Osteoblast (primary cell): ENCODE data around the gene AATK. TPM values are rescaled to one million over a fixed set of nuclear protein-coding genes. Genes with fewer than 3 reads are reported as not detected.

Source experiments
- DNase-seq: peaks from one replicate; pipeline ENCODE4 v3.0.0; 2011; ENCODE audit warnings: low spot score, mixed read lengths; ENCODE audit not compliant: insufficient read length; ENCODE audit errors: missing footprints
- H2AFZ ChIP-seq: 2 replicates; pipeline ENCODE4 v1.6.0; 2011; ENCODE audit warnings: mild to moderate bottlenecking, low read length
- H3K27ac ChIP-seq: 2 replicates; pipeline ENCODE4 v1.5.1; 2011; ENCODE audit warnings: mild to moderate bottlenecking, low read depth, low read length, moderate library complexity
- H3K27me3 ChIP-seq: 2 replicates; pipeline ENCODE4 v1.6.0; 2012; ENCODE audit warnings: mild to moderate bottlenecking, control low read depth, inconsistent platforms, low read length, moderate library complexity; ENCODE audit not compliant: insufficient read depth
- H3K36me3 ChIP-seq: 2 replicates; pipeline ENCODE4 v1.5.1; 2011; ENCODE audit warnings: mild to moderate bottlenecking, low read length, control low read depth, moderate library complexity; ENCODE audit not compliant: insufficient read depth
- H3K4me1 ChIP-seq: 2 replicates; pipeline ENCODE4 v1.5.1; 2011; ENCODE audit warnings: mild to moderate bottlenecking, low read length, control low read depth, moderate library complexity; ENCODE audit not compliant: insufficient read depth
- H3K4me2 ChIP-seq: 2 replicates; pipeline ENCODE4 v1.6.0; 2011; ENCODE audit warnings: mild to moderate bottlenecking, low read length; ENCODE audit not compliant: insufficient read depth
- H3K4me3 ChIP-seq: fragments of 200-600 bp; sonication (generic); 3 replicates; pipeline ENCODE4 v1.5.1; 2012; ENCODE audit warnings: mild to moderate bottlenecking, low read length, inconsistent platforms; ENCODE audit not compliant: insufficient read depth
- H3K79me2 ChIP-seq: 2 replicates; pipeline ENCODE4 v1.6.0; 2012; ENCODE audit warnings: mild to moderate bottlenecking, low read length, control low read depth, inconsistent platforms; ENCODE audit not compliant: insufficient read depth
- H3K9me3 ChIP-seq: 2 replicates; pipeline ENCODE4 v1.5.1; 2011; ENCODE audit warnings: low read depth, low read length, control low read depth
- H4K20me1 ChIP-seq: 2 replicates; pipeline ENCODE4 v1.6.0; 2012; ENCODE audit warnings: mild to moderate bottlenecking, low read length, control low read depth; ENCODE audit not compliant: insufficient read depth
- total RNA-seq: library from RNA; depleted of rRNA; stranded (reverse); fragments of >200 nt; gene quantifications from 2 replicates; pipeline ENCODE4 v1.2.3, GENCODE V29; 2012
- TF ChIP-seq, protein P1 (sequence below): IDR thresholded peaks from 2 replicates; pipeline ENCODE4 v1.5.1; 2011; ENCODE audit warnings: mild to moderate bottlenecking, low read depth, low read length, moderate library complexity; ENCODE audit errors: extremely low read depth

AATK gene
- total RNA-seq, 1 donor = under 0.01 TPM

DNA sequence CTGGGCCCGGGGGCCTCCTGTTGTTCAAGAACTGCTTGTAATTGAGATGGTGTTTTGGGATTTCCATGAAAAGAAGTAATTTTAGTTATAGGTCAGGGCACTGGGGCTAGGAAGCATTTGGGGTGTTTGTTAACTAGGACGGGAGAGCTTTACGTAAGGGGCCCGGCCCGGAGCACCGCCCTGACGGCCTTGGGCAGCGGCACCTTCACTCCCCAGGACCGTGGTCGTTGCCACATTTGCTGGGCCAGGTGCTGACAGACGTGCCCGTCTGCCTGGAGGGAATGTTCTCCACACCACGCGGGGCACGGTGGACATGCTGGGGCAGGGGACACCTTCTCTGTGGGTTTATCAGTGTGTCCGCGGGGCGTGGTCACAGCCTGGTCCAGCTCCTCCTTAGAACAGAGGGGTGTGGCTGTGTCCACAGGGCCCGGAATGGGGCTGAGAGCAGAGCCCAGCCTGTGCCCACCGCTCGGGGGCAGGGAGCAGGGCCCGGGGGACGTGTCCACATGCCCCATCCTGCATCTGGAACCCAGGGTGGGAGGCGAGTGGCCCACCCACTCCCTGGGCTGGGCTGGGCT is 73.4 kb downstream of the AATK start:
- Histone ChIP-seq H3K9me3 (no peaks in the 10 kb centered on the region), H3K27ac (no peak overlapping the region), H3K79me2 (no peaks in the 10 kb centered on the region), H3K4me3 (no peak overlapping the region), H2AFZ (no peak overlapping the region), H3K4me1 (peaks cover 32% of the 10 kb centered on the region), H3K27me3 (no peaks in the 10 kb centered on the region), H3K36me3 (no peaks in the 10 kb centered on the region), H4K20me1 (no peaks in the 10 kb centered on the region), H3K4me2 (no peak overlapping the region)
- TF ChIP-seq, protein P1, sequence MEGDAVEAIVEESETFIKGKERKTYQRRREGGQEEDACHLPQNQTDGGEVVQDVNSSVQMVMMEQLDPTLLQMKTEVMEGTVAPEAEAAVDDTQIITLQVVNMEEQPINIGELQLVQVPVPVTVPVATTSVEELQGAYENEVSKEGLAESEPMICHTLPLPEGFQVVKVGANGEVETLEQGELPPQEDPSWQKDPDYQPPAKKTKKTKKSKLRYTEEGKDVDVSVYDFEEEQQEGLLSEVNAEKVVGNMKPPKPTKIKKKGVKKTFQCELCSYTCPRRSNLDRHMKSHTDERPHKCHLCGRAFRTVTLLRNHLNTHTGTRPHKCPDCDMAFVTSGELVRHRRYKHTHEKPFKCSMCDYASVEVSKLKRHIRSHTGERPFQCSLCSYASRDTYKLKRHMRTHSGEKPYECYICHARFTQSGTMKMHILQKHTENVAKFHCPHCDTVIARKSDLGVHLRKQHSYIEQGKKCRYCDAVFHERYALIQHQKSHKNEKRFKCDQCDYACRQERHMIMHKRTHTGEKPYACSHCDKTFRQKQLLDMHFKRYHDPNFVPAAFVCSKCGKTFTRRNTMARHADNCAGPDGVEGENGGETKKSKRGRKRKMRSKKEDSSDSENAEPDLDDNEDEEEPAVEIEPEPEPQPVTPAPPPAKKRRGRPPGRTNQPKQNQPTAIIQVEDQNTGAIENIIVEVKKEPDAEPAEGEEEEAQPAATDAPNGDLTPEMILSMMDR = no peak
- no peak for DNase-seq

DNA sequence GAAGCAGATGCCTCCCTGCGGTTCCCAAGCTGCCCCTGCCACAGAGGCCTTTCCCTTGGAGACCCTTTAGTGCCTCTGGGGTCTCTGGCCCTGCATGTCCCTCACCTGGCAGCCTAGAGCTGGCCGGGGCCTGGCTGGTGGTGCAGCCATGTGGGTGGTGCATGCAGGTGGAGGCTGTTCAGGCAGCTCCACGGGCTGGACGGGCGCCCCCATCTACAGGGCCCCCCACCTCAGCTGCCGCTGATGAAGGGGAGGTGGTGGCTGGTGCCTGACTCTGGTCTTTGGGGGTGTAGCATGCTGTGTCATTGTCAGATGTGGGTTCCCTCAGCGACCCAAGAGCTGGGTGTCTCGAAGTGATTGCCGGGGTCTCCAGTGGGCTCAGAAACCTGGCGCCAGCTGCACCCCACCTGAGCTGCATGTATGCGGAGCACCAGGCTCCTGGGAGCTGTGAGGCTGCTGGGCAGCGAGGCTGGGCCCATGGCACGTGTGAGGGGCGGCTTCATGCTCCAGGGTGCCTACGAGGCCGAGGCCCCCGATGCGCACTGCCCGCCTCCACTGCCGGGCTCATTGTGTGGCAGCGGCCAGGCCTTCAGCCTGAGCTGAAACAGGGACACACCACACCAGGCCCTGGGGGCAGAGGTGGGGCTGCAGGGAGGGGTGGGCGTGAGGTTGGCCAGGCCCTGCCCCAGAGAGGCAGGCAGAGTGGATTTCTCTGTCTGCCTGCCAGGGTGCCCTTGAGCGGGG is 74.1 kb downstream of the AATK start:
- Histone ChIP-seq H3K9me3 (no peaks in the 10 kb centered on the region), H3K27ac (no peak overlapping the region), H3K79me2 (no peaks in the 10 kb centered on the region), H3K4me2 (no peak overlapping the region), H3K4me3 (no peak overlapping the region), H3K4me1 (peaks cover 26% of the 10 kb centered on the region), H2AFZ (no peak overlapping the region), H3K36me3 (peaks cover 2% of the 10 kb centered on the region), H4K20me1 (no peaks in the 10 kb centered on the region), H3K27me3 (no peaks in the 10 kb centered on the region)
- no peak for DNase-seq
- TF ChIP-seq, protein P1 = no peak

DNA sequence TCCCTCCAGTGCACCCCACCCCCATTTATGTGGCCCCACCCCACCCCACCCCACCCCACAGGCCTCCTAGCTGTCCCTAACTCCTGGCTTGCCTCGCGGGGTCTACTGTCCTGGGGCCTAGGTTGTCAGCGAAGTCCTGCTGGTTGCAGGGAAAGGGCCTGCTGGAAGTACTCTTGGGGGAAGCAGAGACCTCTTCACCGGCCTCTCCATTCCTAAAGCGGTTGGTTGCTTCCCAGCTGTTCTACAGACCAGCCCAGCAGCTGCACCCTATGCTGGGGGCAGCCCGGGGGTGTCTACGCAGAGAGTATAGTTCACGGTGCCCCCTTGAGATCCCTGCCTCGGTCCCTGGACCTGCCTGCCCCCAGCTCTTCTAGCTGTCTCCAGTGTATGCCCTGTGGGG is 74.9 kb downstream of the AATK start:
- Histone ChIP-seq H4K20me1 (no peaks in the 10 kb centered on the region), H3K4me3 (no peak overlapping the region), H3K4me1 (peaks cover 20% of the 10 kb centered on the region), H3K27me3 (no peaks in the 10 kb centered on the region), H3K4me2 (no peak overlapping the region), H3K9me3 (no peaks in the 10 kb centered on the region), H3K36me3 (peaks cover 2% of the 10 kb centered on the region), H3K27ac (no peak overlapping the region), H2AFZ (no peak overlapping the region), H3K79me2 (no peaks in the 10 kb centered on the region)
- no peak for DNase-seq
- TF ChIP-seq, protein P1 = no peak

DNA sequence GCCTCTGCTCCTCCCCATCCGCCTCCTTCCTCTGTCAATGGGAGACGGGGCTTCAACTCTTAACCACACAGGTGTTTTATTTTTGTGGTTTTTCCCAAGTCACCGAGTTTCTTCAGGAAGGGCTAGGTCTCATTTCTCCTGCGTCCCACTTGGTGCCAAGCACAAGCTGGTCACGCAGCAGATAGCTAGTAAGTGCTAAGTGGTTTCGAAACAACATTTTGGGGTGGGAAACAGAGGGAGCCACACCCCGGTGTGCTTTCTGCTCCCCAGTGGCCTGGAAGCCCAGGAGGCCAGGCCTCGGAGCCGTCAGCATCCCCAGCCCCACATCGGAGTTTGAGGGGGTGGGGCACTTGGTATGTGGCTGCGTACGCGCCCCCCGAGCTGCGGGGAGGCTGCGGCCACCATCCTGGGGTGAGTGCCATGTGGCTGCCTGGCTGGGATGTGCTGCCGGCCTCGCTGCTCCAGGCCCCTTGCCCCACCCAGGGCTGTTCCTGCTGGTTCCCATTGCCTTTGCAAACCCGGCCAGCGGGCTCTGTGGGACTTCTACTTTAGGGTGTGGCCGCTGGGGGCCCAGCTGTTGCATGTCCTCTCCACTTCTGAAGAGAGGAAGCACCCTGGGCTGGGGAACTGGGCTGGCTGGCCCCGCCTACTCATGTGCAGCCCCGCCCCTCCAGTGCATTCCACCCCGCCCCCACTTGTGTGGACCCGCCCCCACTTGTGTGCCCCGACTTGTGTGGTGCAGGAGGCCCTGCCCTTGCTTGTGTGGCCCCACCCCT is 75.5 kb downstream of the AATK start:
- no peak overlapping the region for H3K4me2 ChIP-seq
- H3K4me1 ChIP-seq = peaks cover 14% of the 10 kb centered on the region
- H3K79me2 ChIP-seq = no peaks in the 10 kb centered on the region
- peaks cover 2% of the 10 kb centered on the region for H3K36me3 ChIP-seq
- no peak for DNase-seq
- H3K27ac ChIP-seq = no peak overlapping the region
- no peaks in the 10 kb centered on the region for H3K27me3 ChIP-seq
- H2AFZ ChIP-seq = no peak overlapping the region
- TF ChIP-seq, protein P1 = no peak
- no peak overlapping the region for H3K4me3 ChIP-seq
- H3K9me3 ChIP-seq = no peaks in the 10 kb centered on the region
- H4K20me1 ChIP-seq = no peaks in the 10 kb centered on the region
